K562 (cell line): ENCODE measurements around the gene GALNT18. TPM values are rescaled to one million over a fixed set of nuclear protein-coding genes. Genes with fewer than 3 reads are reported as not detected.

Experiments
- BCL6 ChIP-seq: fragments of 250-450 bp; sonication (Bioruptor Pico); IDR thresholded peaks from 2 replicates; pipeline ENCODE4 v1.4.0; 2020
- CLOCK ChIP-seq: fragments of 250-450 bp; sonication (Bioruptor Pico); IDR thresholded peaks from 2 replicates; pipeline ENCODE4 v1.4.0; 2020; ENCODE audit warnings: mild to moderate bottlenecking, moderate library complexity, borderline replicate concordance
- FOXK1 ChIP-seq: sonication (generic); formaldehyde crosslinking; IDR thresholded peaks from 2 replicates; pipeline ENCODE4 v1.8.0; 2022; ENCODE audit warnings: missing genetic modification reagents, mild to moderate bottlenecking, borderline replicate concordance
- KAT8 ChIP-seq: fragments of 450-650 bp; IDR thresholded peaks from 2 replicates; pipeline ENCODE4 v1.6.1; 2016; ENCODE audit warnings: low read depth, mild to moderate bottlenecking
- MBD1 ChIP-seq: fragments of 250-450 bp; sonication (Bioruptor Pico); IDR thresholded peaks from 2 replicates; pipeline ENCODE4 v1.8.0; 2022; ENCODE audit warnings: inconsistent platforms
- MNT ChIP-seq, 2 experiments: fragments of 450-650 bp; conservative IDR thresholded peaks; 2 replicates each; pipeline ENCODE4 v1.6.1; 2017; ENCODE audit warnings: mild to moderate bottlenecking in 2 of 2, moderate library complexity in 2 of 2
- NBN ChIP-seq: fragments of 450-650 bp; IDR thresholded peaks from 2 replicates; pipeline ENCODE4 v1.6.1; 2016; ENCODE audit warnings: low read depth, mild to moderate bottlenecking
- NFATC3 ChIP-seq: fragments of 450-650 bp; IDR thresholded peaks from 2 replicates; pipeline ENCODE4 v1.6.1; 2017; ENCODE audit warnings: mild to moderate bottlenecking
- RREB1 ChIP-seq: fragments of 250-450 bp; sonication (Bioruptor Pico); IDR thresholded peaks from 2 replicates; pipeline ENCODE4 v1.4.0; 2020
- TAF1 ChIP-seq: IDR thresholded peaks from 2 replicates; pipeline ENCODE4 v1.6.1; 2011; ENCODE audit warnings: mild to moderate bottlenecking, low read length, moderate library complexity; ENCODE audit not compliant: insufficient read depth, control insufficient read depth, severe bottlenecking; ENCODE audit errors: extremely low read depth
- TRIM24 ChIP-seq, 2 experiments: fragments of 450-650 bp; IDR thresholded peaks; 2 replicates each; pipeline ENCODE4 v1.6.1; 2016
- VEZF1 ChIP-seq: fragments of 200-800 bp; sonication (Bioruptor generic); IDR thresholded peaks from 2 replicates; pipeline ENCODE4 v1.6.1; 2017; ENCODE audit warnings: missing genetic modification characterization, missing compliant biosample characterization
- ZFP30 ChIP-seq: fragments of 250-450 bp; sonication (Bioruptor Pico); IDR thresholded peaks from 2 replicates; pipeline ENCODE4 v1.8.0; 2022; ENCODE audit warnings: moderate library complexity, mild to moderate bottlenecking, inconsistent platforms, borderline replicate concordance
- ZNF12 ChIP-seq: sonication (generic); formaldehyde crosslinking; IDR thresholded peaks from 2 replicates; pipeline ENCODE4 v1.4.0; 2020; ENCODE audit warnings: mild to moderate bottlenecking, missing genetic modification reagents
- polyA plus RNA-seq, 8 experiments: library from polyadenylated mRNA; depleted of rRNA in 4 of 8; stranded (reverse) in 5 of 8; unstranded in 3 of 8; fragments of >200 nt; fragmentation: Nextera tagmentation in 2 of 8; fragmentation: Illumina TruSeq in 1 of 8; extraction: Ambion mirVana in 2 of 8; extraction: Trizol in 1 of 8; gene quantifications; 2 replicates each; pipeline versions ENCODE4 v1.2.1 to v1.2.3, GENCODE V29; 2011 to 2014; ENCODE audit warnings: inconsistent platforms in 1 of 8, missing spikeins in 1 of 8
- total RNA-seq, 7 experiments: library from RNA; depleted of rRNA in 6 of 7; stranded (reverse); fragments of >200 nt in 6 of 7; fragmentation: Illumina TruSeq in 2 of 7; extraction: Trizol in 2 of 7; gene quantifications; 2 replicates each; pipeline versions ENCODE4 v1.2.1 to v1.2.3, GENCODE V29; 2011 to 2021; ENCODE audit warnings: low replicate concordance in 1 of 7

GALNT18 gene
- total and polyA plus RNA-seq, 9 of the 15 experiments (the other 6 are each of a cell fraction or from before 2014, with no cell fraction given): not detected

GRCh38 chr11:11621573-11622339 is at the start of gene GALNT18 (continued):
- TF ChIP-seq VEZF1 (CRISPR knock-in tag) (no peak), RREB1 (CRISPR knock-in tag) (no peak), BCL6 (CRISPR knock-in tag) (no peak), ZNF12 (CRISPR knock-in tag) (no peak), KAT8 (no peak), ZFP30 (CRISPR knock-in tag) (no peak), NBN (no peak), NFATC3 (no peak), TAF1 (no peak), MBD1 (CRISPR knock-in tag) (no peak), FOXK1 (CRISPR knock-in tag) (no peak), TRIM24 (IDR thresholded peaks at IDR 0.05) (no peak), CLOCK (CRISPR knock-in tag) (no peak), MNT (conservative IDR thresholded peaks at IDR 0.05) (no peak)
